Activated naive CD8-positive, alpha-beta T cell treated with anti-CD3 and anti-CD28 coated beads, Interleukin-2, amount 50 U/mL, for 16 hours (primary cell): ENCODE data around the gene LMF1.

Source experiments
- DNase-seq: peaks from one replicate; pipeline ENCODE4 v3.0.0-alpha.2; 2020; ENCODE audit warnings: low read depth, low spot score

Gene LMF1

DNA sequence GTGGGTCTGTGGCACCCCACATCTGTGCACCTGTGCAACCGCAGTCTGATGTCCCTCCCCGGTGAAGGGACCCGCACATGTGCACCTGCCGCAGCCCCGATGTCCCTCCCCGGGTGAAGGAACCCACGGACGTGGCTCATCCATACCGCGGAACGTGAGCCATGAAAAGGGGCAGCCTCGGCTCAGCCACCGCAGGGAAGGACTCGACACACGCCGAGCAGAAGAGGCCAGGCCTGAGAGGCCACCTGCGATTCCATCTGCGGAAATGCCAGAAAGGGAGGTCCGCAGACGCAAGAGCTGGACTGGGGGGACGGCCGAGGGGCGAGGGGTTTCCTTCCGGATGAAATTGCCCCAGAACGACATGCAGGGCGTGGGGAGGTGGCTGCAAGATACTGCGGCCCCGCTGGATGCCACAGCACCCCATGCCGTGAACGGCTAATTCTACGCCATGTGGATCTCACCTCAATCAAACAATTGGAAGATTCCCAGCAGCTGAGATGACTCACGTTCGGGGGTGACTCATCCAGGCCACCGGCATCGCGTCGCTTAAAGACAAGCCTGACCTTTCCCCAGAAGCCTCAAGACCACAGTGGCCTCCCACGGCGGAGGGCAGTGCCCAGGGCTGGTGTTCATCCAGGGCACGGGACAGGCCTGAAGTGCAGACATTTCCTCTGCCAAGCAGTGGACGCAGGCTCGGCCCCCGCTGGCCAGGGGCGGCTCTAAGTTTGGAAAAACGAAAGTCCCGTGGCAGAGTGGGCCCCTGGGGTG lies 31.8 kb upstream of the LMF1 start:
- DNase-seq = peak; percentile 51

DNA sequence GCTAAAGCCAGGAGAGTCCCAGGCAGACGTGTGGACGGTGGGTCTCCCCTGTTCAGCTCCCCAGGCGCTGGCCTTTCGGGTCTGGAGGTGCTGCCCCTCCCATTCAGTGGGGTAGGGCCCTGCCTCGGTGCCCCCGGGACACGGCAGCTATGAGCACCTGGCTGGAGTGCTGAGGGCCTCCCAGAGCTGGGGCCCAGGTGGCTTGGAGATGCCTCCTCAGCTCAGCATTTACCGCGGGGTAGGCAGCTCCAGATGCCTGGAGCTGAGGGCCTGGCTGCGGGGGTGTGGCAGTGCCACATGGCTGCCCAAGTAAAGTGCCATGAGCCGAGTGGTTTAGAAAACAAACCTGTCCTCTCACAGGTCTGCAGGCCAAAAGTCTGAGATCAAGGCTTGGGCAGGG lies 30.3 kb upstream of the LMF1 start:
- no peak for DNase-seq

DNA sequence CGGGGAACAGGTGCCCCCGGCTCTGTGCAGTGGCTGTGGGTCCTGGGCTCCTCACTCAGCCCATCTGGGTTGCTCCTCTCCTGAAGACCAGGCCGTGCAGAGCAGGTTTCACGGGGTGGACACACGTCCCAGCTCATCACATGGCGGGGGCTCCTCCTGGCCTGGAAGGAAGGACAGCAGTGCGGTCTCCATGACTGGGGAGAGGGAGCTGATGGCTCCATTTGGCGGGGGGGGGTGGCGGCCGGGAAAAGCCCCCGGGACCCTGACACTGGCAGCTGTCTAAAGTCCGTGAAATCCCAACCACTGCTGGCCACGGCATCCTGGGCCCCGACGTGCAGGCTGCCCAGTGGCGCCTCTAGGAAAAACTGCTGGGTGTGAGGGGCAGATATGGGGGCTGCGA lies 29.8 kb upstream of the LMF1 start:
- DNase-seq = no peak

DNA sequence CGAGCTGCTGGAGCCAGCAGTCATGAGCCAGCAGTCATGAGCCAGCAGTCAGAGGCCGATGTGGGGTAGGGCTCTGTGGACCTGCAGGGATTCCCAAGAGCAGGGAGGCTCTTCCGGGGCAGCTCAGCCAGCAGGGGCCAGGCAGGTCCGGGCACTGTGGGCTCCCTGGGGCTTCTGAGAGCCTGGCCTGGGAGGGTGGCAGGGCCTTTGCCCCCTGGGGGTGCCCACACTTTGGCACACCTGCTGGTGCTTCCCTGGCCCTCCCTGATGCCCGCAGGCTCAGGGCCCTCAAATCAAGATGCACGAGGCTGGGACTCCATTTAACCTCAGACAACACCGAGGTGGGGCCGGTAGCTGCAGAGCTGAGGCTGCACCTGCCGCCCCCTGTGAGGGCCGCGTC lies 28.9 kb upstream of the LMF1 start:
- DNase-seq = no peak

DNA sequence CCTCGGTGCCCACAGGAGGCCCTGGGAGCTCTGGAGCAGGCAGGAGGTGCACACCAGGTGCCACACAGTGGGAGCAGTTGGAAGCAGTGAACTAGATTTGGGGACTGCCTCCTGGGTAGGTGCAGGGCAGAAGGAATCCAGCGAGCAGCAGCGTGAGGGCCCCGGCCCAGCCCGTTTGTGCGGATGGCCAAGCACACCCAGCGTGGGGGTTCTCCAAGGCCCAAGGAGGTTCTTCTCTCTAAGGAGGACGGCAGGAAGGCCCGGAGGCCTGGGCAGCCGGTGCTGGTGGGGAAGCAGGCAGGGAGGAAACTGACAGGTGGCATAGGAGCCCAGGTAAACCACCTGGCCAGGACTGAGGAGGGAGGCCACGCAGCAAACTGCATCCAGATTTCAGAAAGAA lies 27.8 kb upstream of the LMF1 start:
- DNase-seq = no peak

DNA sequence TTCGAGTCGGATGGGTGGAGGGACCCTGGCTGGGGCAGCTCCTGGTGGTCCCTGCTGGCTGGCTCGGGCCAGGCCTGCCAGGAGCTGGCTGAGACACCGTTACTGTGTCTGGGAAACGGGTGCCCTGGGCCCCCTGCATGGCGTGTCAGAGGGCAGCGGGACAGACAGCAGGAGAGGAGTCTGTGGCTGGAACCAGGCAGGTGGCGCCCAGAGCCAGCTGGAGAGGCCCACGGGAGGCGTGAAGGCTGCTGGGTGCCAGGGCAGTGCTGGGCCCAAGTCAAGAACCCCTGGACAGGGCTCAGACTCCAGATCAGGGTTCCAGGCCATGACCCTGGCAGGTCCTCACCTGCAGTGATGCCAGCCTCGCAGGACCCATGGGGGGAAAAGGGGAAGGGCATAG lies 27.4 kb upstream of the LMF1 start:
- no peak for DNase-seq

DNA sequence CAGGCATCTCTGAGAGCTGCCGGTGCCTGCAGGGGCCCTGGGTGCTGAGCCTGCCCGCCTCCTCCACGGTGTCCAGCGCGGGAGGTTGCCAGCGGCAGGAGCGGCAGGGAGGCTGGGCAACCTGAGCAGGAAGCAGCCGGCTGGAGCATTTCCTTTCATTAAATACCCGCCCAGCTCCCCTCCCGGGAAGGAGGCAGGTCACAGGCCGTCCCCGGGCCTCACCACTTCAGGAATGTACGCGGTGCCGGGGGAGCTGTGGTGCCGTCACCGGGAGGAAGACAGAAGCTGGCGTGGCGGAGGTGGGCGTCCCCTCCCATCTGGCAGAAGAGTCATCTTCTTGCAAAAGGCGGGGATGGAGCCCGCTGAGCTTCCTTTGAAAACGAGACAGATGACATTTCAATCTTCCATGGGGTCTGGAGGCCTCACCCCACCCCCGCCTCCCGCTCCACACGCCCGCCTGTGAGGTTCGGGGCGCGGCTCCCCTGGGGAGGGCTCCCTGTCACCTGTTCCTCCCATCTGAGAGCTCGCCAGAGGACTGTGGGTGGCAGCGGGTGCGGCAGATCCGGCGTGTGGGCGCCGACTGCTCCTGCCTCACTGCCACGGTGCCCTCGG lies 26.8 kb upstream of the LMF1 start:
- DNase-seq = no peak

DNA sequence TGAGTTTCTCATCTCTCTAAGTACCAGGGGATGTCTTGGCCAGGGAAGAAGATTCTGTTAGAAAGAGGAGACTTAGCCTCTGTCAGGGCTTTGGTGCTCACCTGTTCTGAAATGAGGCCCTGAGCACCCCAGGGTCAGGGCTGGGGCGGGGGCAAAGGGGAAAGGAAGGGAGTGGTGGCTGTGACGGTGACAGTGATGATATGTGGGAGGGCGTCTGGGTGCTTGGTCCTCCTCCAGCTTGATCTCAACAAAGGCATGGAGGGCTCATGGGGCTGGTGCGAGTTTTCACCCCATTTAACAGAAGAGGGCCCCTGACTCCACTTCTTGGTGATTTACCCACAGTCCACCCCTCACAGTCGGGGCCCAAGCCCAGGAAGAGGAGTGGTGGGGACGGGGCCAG lies 25.9 kb upstream of the LMF1 start:
- no peak for DNase-seq

DNA sequence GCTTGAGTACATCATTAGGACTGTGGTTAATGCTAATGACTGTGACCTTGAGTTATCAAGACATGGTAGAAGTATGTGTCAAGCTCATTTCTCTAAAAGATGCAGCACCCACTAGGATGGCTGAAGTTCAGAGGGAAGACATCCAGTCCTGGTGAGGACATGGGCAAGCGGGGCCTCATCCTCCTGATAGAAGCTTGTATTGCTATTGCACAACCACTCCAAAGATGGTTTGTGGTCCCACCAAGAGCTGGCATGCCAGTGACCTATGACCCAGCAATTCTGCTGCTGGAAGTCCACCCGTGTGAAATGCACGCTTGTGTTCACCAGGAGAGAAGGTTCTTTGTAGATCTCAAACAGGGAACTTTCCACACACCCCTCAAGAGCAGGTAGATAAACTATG lies 25.0 kb upstream of the LMF1 start:
- DNase-seq = no peak

DNA sequence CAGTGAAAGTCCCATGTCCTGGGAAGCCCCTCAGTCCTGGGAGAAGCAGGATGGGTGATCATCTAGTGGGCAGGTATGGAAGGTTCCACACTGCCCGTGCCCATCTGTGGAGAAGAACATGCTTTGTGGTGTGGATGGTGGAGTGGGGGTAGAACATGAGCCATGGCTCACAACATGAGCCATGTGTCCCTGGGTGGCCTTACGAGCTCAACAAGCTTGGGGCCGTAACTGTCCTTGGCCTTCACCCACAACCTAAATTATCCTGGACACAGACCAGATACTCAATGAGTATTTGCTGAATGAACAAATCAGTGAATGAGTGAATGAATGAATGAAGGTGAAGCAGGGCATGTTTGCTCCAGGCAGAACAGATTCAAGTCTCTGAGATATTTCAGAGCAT lies 24.3 kb upstream of the LMF1 start:
- no peak for DNase-seq

DNA sequence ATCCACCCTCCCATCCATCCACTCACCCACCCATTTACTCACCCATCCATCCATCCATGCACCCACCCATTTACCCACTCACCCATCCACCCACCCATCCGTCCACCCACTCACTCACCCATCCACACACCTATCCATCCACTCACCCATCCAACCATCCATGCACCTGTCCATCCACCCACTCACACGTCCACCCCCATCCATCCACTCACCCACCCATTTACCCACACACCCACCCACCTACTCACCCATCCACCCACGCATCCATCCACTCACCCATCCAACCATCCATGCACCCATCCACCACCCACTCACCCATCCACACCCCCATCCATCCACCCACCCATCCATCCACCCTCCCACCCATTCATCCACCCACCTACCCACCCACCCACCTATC lies 22.9 kb upstream of the LMF1 start:
- no peak for DNase-seq

DNA sequence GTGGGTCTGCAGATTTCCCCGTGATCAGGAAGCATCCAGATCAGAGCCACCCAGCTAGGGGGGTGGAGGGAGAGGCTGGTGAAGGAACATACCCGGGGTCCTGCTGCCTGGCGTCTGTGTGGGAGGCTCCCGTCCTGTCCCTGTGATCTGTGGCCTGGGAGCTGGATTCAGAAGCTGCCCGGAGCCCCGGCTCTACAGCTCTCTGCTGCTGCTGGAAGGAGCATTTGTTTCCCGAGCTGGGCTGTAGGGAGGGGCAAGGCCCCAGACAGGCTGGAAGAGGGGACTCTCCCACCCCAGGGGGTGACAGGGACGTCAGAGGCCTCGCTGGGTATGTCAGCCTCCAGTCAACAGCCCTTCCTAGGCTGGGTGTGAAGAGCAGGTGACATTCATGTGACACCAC lies 21.0 kb upstream of the LMF1 start:
- no peak for DNase-seq

DNA sequence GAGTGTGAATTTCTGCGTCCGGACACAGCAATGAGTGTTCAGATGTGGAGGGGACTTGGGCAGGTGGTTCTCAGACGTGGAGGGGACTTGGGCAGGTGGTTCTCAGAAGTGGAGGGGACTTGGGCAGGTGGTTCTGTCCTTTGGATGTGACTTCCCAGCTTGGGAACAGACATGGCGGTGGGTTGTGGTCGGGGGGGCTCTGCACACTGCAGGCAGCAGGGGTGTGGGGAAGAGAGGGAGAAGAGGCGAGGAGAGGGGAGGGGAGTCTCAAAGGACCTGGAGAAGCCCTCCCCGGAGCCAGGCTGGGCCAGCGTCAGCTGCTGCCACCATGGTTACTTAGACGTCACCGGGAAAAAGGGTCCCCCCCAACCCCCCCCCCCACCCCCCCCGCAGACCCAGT lies 20.6 kb upstream of the LMF1 start:
- DNase-seq = no peak

DNA sequence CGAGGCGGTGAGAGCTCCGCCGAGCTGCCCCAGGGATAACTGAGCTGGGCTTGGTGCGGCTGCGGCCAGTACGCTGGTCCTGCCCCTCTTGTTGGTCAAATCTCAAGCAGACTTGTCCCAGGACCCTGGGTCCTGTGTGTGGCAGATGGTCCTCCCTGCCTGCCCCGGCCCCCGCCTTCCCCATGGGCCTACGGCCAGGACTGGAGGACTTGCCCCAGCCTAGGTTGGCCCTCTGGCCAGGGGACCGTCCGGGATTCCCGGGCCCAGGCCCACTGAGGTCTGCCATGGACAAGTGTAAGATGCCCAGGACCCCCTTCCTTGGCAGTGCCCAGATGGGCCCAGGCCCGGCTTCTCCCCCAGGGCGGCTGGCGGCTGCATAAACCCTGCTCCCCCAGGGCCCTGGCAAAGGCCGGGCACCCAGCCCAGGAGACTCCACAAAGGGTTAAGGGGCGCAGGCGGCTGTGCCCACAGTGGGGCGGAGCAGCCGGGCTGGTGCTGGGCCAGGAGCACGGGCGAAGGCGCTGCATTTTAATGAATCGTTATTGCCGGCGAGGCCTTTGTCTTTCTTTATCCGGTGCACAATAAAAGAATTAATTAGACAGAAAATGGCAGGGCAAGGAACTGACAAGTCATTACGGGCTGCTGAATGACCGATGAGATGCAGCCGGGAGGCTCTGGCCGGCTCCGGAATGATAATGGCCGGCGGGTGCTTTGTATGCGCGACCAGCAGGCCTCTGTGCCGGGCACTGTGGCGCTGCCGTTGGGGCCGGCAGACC lies 19.9 kb upstream of the LMF1 start:
- DNase-seq = no peak

DNA sequence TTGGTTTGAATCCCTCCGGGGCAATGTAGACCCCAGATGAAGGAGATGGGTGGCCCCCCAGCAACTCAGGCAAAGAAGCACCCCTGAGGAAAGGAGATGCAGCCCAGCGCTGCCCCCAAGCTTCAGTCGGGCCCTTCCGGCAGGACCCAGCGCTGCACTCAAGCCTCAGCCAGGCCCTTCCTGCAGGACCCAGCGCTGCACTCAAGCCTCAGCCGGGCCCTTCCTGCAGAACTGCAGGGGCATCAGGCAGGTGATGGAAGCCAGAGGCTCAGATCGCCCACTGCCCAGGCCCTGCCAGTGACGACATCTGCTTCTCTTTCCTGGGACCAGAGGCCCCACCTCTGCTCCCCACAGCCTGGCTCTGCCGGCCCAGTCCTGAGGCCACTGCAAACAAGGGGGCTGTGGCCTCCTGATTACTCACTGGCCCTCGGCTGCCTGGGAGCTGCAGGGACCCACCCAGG lies 18.6 kb upstream of the LMF1 start:
- no peak for DNase-seq

DNA sequence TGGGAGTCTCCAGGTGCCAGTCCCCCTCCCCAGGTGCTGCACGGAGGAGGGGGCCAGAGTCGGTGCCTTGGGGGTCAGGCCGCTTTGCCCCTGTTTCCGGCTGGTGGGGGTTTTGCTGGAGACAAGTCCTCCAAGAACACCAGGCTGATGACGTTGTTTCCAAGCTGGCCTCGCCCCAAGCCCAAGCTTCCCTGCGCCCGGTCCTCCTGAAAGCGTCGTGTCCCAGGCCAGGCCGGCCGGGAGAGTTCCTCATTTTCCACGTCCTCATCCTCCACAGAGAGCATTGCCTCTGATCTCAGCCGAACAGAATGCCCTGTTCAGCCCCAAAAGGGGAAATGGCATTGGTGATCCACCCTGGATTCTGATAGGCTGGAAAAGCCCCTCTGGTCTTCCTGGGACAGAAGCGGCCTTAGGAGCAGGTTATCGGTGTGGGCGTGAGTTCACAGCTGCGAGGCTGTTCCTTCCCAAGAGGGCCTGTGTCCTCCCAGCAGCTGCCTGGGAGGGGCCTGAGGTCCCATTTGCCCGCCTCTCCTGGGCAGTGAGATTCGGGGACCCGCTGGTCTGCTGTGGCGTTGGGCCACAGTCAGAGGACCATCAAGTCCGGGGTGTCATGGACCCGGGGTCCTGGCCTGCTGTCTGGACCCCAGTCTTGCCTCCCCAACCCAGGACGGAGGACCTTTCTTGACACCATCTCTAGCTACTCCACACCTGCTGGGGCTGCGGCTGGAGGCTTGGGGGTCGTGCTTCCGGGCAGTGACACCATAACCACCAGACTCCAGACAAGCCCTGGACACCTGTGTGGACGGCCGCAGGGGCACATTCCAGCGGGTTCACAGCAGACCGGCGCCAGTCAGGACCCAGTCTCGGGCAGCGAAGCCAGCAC lies 17.9 kb upstream of the LMF1 start:
- no peak for DNase-seq

DNA sequence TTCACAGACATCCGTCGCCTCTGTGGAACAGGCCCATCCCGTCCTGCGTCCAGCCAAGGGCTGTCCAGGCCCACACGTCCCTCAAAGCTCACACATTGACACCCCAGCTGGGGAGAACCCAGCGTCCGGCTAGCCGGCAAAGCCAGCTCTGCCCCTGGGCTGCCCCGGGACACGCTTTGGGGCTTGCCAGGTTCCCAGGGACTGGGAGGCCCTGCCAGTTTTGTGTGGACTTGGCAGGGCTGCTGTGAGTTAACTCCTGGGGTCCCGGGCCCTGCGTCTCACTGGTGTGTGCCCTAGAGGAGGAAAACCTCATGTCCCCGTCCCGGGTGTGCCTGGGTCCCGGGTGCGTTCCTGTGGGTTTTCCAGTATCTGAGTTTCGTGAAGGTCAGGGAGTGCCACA lies 17.1 kb upstream of the LMF1 start:
- DNase-seq = no peak

DNA sequence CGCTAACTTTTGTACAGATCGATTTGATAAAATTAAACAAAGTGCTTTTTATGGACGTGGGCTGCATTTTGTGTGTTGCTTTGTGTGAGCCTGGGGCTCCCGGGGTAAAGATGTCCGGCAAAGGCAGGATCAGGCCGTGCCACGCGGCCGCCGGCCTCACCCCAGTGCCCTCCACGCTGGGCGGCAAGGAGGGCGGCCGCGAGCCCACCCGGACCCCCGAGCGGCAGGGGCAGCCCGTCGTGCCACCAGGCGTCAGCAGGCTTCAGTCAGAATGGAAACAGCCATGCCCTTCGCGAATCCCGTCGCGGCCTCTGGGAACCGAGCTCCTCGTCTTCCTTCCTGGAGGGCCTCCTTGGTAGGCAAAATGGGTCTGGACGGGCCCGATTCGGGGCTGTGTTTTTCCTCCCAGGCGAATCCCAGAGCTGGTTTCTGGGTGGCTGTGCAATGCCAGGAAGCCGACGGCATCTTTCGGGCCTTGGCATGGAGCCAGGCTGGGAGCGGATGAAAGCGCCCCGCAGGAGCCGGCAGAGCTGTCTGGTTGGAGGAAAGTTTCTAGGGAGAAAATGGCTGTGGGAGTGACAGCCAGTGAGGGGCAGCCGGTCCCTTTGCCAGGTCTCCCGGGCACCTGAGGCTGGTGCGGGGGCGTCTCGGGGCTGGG lies 16.3 kb upstream of the LMF1 start:
- DNase-seq = no peak

DNA sequence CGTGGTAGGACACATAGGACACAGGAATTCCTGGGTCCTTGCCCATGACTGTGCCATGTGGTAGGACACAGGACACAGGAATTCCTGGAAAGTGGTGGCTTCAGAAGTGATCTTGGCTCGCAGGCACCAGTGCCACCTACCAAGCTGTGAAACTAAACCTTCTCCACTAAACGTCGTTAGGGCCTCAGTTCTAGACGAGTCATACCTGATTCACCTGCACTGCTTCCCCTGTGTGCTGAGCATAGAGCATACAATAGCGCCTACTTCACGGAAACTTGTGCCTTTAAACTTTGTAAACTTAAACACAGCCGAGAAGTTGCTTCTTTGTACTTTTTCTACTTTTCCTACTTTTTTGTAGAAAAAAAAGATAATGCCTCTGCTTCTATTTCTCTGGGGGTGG lies 15.6 kb upstream of the LMF1 start:
- DNase-seq = no peak

DNA sequence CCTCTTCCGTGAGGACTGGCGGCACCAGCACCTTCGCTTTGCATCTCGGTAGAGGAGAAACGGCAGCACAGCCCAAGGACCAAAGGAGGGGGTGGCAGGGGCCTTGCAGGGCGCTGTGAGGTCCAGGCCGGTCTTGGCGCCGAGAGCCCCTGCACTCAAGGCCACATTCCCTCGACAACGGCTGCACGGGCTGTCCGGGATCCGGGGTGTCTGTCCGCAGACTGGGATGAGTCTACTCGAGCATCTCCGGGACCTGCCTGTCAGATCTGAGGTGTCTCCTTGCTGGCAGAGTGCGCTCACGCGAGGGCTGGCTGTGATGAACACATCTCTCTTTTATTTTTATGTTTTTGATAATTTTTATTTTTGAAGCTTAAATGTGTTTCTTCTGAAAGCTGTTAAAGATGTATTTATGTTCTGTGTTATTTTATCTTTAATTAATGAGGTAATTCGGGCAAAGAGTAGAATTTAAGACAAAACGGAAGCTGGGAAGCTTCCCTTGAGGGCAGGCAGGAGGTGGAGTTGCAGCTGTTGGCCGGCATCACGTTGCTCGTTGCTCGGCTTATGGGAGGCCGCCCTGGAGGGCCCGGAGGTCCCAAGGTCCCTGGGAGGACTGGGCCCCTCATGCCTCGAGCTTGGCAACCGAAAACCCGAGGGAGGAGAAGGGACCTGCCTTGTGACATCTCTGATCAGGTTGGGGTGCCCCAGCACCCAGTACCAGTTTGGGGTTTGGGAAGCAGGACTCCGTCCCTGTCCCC lies 15.0 kb upstream of the LMF1 start:
- DNase-seq = no peak
